Activated CD4-positive, alpha-beta T cell treated with anti-CD3 and anti-CD28 coated beads, Interleukin-2, amount 10 ng/mL, durations not matched to agents 24 days and 14 days (primary cell): ENCODE data around the gene PPM1A. TPM values are rescaled to one million over a fixed set of nuclear protein-coding genes. Genes with fewer than 3 reads are reported as not detected.
A peak's percentile ranks its signal among the peaks of the same experiment; 100 is the strongest.

Experiments
- DNase-seq: peaks from one replicate; pipeline ENCODE4 v3.0.0; 2022
- H3K27ac Mint-ChIP-seq: one replicate; pipeline ENCODE4 v1.8.0; 2022; ENCODE audit warnings: mild to moderate bottlenecking, mixed read lengths
- H3K27me3 Mint-ChIP-seq: one replicate; pipeline ENCODE4 v1.8.0; 2022; ENCODE audit warnings: mixed read lengths
- H3K36me3 Mint-ChIP-seq: one replicate; pipeline ENCODE4 v1.8.0; 2022; ENCODE audit warnings: low read depth, mild to moderate bottlenecking, mixed read lengths
- H3K4me1 Mint-ChIP-seq: one replicate; pipeline ENCODE4 v1.8.0; 2021; ENCODE audit warnings: mixed read lengths
- H3K4me3 Mint-ChIP-seq: one replicate; pipeline ENCODE4 v1.8.0; 2022; ENCODE audit warnings: mild to moderate bottlenecking, moderate library complexity, mixed read lengths
- H3K9me3 Mint-ChIP-seq: one replicate; pipeline ENCODE4 v1.8.0; 2021; ENCODE audit warnings: mixed read lengths
- intact Hi-C: fragments of 100-400 bp; cut with micrococcal nuclease; formaldehyde crosslinking; loops from one replicate; pipeline ENCODE4 v1.15.1; 2023
- total RNA-seq: library from RNA; stranded (reverse); gene quantifications from 2 replicates; pipeline ENCODE4 v1.2.3, GENCODE V29; 2022

PPM1A gene
- total RNA-seq, 1 donor from 2014 or later = 43.9 TPM

DNA sequence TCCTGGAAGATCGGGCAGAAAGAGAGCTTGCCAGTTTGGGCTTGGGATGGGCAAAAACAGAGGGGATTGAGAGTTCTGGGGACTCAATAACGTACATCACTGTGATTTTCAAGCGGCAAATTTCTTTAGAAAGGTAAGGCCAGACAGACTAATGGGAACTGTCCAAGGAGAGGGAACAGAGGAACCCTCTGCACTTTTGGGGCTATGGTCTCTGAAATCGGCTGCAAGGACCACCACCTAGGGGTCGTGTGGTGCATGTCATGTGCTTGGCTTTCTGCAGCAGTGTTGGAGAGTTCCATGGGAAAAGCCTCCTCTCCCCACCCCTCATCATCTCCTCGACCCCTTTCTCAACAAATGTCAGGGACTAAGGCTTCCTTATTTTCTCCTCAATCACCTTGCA is 79.6 kb downstream of the PPM1A start:
- Mint-ChIP-seq H3K27me3 (peaks cover 32% of the 10 kb centered on the region), H3K27ac (no peak overlapping the region), H3K9me3 (no peaks in the 10 kb centered on the region), H3K4me1 (peaks cover 32% of the 10 kb centered on the region), H3K36me3 (peaks cover 4% of the 10 kb centered on the region), H3K4me3 (no peak overlapping the region)
- no peak for DNase-seq
- intact Hi-C loops = no loop called here

DNA sequence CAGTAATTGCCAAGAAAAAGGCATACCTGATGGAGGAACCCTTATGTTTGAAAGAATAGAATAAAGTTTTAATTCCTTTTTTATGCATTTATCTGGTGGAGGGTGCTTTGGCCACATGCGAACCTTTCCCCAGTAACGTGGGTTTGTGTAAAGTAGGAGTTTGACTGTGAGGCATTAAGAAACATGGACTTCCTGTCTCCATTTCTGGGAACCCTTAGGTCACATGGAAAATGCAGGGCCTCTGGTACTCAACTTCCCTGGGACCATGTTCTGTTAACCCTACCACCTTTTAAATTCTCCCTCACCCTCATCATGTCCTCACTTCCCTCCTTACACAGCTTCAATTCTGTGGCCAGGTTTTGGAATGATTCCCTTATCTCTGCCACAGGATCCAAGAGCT is 80.3 kb downstream of the PPM1A start:
- intact Hi-C loops = no loop called here
- peaks cover 32% of the 10 kb centered on the region for H3K4me1 Mint-ChIP-seq
- H3K36me3 Mint-ChIP-seq = peaks cover 4% of the 10 kb centered on the region
- peaks cover 38% of the 10 kb centered on the region for H3K27me3 Mint-ChIP-seq
- no peak overlapping the region for H3K4me3 Mint-ChIP-seq
- no peak overlapping the region for H3K27ac Mint-ChIP-seq
- no peak for DNase-seq
- H3K9me3 Mint-ChIP-seq = no peaks in the 10 kb centered on the region

DNA sequence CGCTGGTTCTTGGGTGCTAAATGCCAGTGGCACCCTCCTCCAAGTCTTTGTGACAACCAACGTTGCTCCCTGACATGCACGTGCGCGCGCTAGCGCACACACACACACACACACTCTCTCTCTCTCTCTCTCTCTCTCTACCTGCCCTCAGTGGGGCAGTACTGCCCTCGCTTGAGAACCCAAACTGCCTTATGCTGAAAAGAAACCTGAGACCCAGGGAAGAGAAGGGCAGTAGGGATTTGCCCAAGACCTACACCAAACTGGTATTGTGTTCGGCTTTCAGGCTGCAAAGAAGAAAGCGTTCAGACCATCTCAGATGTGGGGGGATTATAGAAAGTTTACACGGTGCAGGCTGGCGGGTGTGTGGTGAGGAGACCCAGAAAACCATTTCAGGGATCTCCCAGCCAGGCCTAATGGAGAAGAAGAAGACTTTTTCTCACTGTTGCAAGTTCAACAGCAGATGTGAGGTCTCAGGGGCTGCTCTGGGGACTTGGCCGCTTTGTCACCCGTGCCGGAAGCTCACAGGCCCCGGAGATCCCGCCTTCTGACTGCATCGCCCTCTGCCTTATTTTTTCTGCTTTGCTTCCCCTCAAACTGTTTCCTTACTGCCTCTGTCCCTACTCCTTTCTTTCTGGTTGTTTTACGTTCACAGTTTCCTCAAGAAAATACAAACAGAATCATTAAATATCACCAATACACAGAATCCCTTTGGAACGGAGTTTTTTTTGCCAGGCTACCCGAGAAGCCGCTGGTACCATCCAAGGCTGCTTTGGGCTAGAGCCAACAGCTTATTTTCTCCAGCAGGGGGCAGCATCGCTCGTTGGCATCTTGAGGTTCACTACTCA is 82.4 kb downstream of the PPM1A start:
- Mint-ChIP-seq H3K27ac (peak overlapping the region; percentile 95), H3K4me1 (peaks cover 32% of the 10 kb centered on the region), H3K4me3 (peak overlapping the region; percentile 97), H3K36me3 (peaks cover 4% of the 10 kb centered on the region), H3K27me3 (peaks cover 42% of the 10 kb centered on the region), H3K9me3 (no peaks in the 10 kb centered on the region)
- peak; percentile 92 for DNase-seq
- intact Hi-C loops = loop anchor here (1.0 to 10.0 kb wide), 5 partner anchors 83 to 423 kb away; partner anchors contain the start of gene PCNX4

DNA sequence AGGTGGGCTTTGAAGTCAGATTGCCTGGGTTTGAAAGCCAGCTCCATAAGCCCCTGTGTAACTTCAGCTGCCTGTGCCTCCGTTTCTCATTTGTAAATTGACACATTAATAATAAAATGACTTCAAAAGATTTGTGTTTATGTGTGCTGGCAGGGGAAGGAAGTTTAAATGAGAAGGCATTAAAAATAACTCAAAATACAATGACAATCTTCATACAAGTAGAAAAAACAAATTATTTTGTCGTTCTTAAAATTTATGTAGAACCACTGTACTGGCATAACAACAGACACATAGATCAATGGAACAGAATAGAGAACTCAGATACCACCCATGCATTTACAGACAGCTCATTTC is 83.0 kb downstream of the PPM1A start:
- H3K4me1 Mint-ChIP-seq = peaks cover 31% of the 10 kb centered on the region
- H3K4me3 Mint-ChIP-seq = peak overlapping the region; percentile 97
- peak overlapping the region; percentile 95 for H3K27ac Mint-ChIP-seq
- DNase-seq = no peak
- peaks cover 41% of the 10 kb centered on the region for H3K27me3 Mint-ChIP-seq
- H3K9me3 Mint-ChIP-seq = no peaks in the 10 kb centered on the region
- intact Hi-C loops = loop anchor here (1.0 to 10.0 kb wide), 4 partner anchors 84 to 423 kb away; partner anchors contain the start of gene PCNX4
- H3K36me3 Mint-ChIP-seq = peaks cover 4% of the 10 kb centered on the region

DNA sequence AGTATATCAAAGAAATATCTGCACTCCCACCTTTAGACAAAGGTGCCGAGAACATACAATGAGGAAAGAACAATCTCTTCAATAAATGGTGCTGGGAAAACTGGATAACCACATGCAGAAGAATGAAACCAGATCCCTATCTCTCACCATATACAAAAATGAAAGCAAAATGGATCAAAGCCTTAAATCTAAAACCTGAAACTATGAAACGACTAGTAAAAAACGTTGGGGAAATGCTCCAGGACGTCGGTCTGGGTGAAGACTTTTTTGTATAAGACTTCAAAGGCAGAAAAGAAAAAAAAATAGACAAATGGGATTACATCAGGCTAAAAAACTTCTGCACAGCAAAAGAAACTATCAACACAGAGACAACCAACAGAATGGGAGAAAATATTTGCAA is 83.8 kb downstream of the PPM1A start:
- Mint-ChIP-seq H3K27me3 (peaks cover 43% of the 10 kb centered on the region), H3K4me3 (peak overlapping the region; percentile 48), H3K9me3 (no peaks in the 10 kb centered on the region), H3K36me3 (no peaks in the 10 kb centered on the region), H3K27ac (peak overlapping the region; percentile 25), H3K4me1 (peaks cover 26% of the 10 kb centered on the region)
- intact Hi-C loops = loop anchor here (1.0 to 10.0 kb wide), 4 partner anchors 85 to 422 kb away; partner anchors contain the start of gene PCNX4
- DNase-seq = peak; percentile 63

DNA sequence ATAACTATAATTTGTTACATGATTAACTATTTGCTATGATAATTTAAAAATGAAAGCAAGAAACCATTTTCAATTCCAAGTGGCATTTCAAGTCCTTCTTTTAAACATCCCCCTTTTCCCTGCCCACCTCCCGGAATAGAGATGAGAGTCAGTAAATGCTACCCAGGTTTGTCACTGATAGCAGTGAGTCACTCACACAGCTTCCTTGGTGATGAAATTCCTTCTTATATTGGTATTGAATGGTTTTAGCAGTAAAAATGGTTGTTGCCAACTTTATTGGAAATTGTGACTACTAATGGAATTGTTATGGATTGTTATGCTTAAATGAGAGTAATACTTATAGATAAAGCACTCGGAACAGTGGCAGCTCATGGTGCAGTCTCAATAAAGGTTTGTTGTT is 90.5 kb downstream of the PPM1A start:
- Mint-ChIP-seq H3K27me3 (peaks cover 41% of the 10 kb centered on the region), H3K9me3 (no peaks in the 10 kb centered on the region), H3K27ac (no peak overlapping the region), H3K36me3 (no peaks in the 10 kb centered on the region), H3K4me1 (peaks cover 2% of the 10 kb centered on the region), H3K4me3 (no peak overlapping the region)
- intact Hi-C loops = loop anchor here (10.0 kb wide), 2 partner anchors 145 to 415 kb away; no protein-coding TSS in a partner anchor
- peak; percentile 7 for DNase-seq

DNA sequence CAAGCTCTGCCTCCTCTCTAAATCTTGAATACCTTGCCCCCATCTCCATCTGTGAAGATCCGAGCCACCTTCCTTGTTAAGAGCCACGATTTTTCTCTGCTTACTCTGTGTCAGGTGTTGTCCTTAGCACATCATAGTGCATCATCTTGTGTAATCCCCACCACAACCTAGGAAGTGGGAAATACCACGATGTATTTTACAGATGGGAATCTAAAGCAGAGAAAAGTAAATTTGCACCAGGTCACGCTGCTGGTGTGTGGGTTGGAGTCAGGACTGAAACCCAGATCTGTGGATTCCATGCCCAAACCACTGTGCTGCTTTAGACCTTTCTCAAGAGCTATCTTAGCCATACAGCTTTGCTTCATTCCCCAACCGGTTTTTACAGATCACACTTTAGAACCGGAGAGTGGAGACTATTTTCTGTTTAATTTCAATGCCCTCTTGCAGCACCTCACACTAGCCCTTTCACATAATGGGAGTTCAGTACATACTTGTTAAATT is 94.6 kb downstream of the PPM1A start:
- peak; percentile 48 for DNase-seq
- Mint-ChIP-seq H3K9me3 (no peaks in the 10 kb centered on the region), H3K4me1 (peaks cover 2% of the 10 kb centered on the region), H3K4me3 (no peak overlapping the region), H3K27ac (no peak overlapping the region), H3K27me3 (peaks cover 25% of the 10 kb centered on the region), H3K36me3 (no peaks in the 10 kb centered on the region)
- intact Hi-C loops = no loop called here

DNA sequence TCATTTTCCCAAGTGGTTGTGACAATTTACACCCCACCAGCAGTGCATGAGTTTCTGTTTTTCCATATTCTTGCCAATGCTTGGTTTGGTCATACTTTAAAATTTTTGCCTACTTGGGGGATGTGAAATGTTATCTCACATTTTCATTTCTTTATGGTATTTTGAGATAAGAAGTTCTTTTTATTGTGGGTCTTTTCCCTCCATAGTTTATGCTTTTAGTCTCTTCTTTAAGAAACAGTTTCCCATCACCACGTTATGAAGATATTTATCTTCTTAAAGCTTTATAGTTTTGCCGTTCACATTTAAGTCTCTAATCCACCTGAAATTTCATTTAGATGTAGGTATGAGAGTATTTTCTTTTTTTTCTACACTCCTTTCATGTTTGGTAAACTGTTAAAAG is 95.7 kb downstream of the PPM1A start:
- peaks cover 27% of the 10 kb centered on the region for H3K27me3 Mint-ChIP-seq
- DNase-seq = peak; percentile 1
- H3K36me3 Mint-ChIP-seq = no peaks in the 10 kb centered on the region

DNA sequence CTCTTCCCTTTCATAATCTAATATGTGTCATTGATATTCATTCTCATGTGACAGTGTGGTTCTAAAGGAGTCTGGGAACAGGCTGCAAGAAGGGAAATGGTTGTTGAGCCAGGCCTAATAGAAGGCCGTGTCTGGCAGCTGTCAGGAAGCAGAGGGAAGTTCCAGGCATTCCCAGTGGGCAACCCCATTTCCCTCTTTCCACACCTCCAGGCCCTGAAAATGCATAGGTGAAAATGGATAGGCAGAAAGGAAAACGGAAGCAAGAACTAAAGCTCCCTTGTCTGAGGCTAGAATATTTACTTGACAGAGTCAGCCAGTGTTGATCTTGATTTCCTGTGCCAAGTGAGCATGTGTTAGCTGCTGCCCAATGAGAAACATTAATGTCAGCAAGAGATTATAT is 97.7 kb downstream of the PPM1A start:
- Mint-ChIP-seq H3K4me3 (no peak overlapping the region), H3K27me3 (peaks cover 31% of the 10 kb centered on the region), H3K27ac (no peak overlapping the region), H3K9me3 (no peaks in the 10 kb centered on the region), H3K4me1 (peaks cover 2% of the 10 kb centered on the region), H3K36me3 (no peaks in the 10 kb centered on the region)
- intact Hi-C loops = no loop called here
- DNase-seq = peak; percentile 52

More for the DNA sequence above, 95.7 kb downstream of the PPM1A start:
- intact Hi-C loops = no loop called here
- Mint-ChIP-seq H3K9me3 (no peaks in the 10 kb centered on the region), H3K4me1 (peaks cover 2% of the 10 kb centered on the region), H3K4me3 (no peak overlapping the region), H3K27ac (no peak overlapping the region)

DNA sequence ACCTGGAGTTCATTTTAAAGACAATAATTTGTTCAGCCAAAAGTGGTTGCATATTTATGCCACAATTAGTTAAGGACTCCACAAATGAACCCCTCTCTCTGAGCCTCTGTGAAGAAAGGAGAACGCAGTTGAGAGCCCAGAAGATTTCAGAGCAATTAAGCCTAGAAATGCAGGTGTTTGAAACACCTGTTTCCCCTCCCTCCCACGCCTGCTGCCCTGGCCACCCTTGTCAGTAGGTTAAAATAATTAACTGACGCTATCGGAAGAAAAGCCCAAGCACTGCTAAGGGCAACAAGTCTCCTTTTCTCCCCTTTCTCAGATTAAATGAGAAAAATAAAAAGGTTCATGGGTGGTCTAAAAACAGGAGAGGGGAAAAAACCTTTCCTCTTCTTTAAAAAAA is 99.2 kb downstream of the PPM1A start:
- Mint-ChIP-seq H3K27me3 (peaks cover 32% of the 10 kb centered on the region), H3K4me1 (peaks cover 2% of the 10 kb centered on the region), H3K27ac (no peak overlapping the region), H3K9me3 (no peaks in the 10 kb centered on the region), H3K4me3 (no peak overlapping the region), H3K36me3 (no peaks in the 10 kb centered on the region)
- DNase-seq = peak; percentile 34
- intact Hi-C loops = no loop called here

Other genes starting within 250 kb of the PPM1A start
- gene PCNX4, start 157.3 kb upstream of the PPM1A start, total RNA-seq = 39.8 and 45.5 TPM in 2 replicates
- gene DHRS7, start 83.8 kb upstream of the PPM1A start, total RNA-seq = 42.9 TPM in 2 replicates
- not detected in 2 replicates for gene C14orf39, start 236.8 kb downstream of the PPM1A start, total RNA-seq